SK-N-MC (cell line): ENCODE measurements around the gene TNPO1.

Experiments
- DNase-seq: peaks from one replicate; pipeline ENCODE4 v3.0.0-alpha.2; 2011; ENCODE audit warnings: low read depth, low spot score
- H3K27ac ChIP-seq: fragments of 200-600 bp; sonication (generic); 2 replicates; pipeline ENCODE4 v1.5.1; 2016; ENCODE audit warnings: mixed run types
- H3K36me3 ChIP-seq: fragments of 200-600 bp; sonication (generic); 2 replicates; pipeline ENCODE4 v1.6.1; 2017; ENCODE audit warnings: antibody characterized with exemption, low read length, mixed read lengths; ENCODE audit not compliant: insufficient read depth
- H3K4me3 ChIP-seq: fragments of 200-600 bp; sonication (generic); 2 replicates; pipeline ENCODE4 v1.5.1; 2016
- H3K9ac ChIP-seq: fragments of 200-600 bp; sonication (generic); 2 replicates; pipeline ENCODE4 v1.8.0; 2017; ENCODE audit warnings: mixed run types, mixed read lengths; ENCODE audit not compliant: insufficient read length
- H3K9me3 ChIP-seq: fragments of 200-600 bp; sonication (generic); 2 replicates; pipeline ENCODE4 v1.6.1; 2017; ENCODE audit warnings: low read depth, mild to moderate bottlenecking, antibody characterized with exemption, low read length, moderate library complexity, mixed read lengths
- EZH2 ChIP-seq: fragments of 200-600 bp; sonication (generic); IDR thresholded peaks from one replicate; pipeline ENCODE4 v1.6.1; 2017; ENCODE audit warnings: antibody characterized with exemption
- FOXP2 ChIP-seq: optimal IDR thresholded peaks from 2 replicates; pipeline ENCODE3; 2011; ENCODE audit warnings: mild to moderate bottlenecking, moderate library complexity; ENCODE audit not compliant: insufficient read depth; ENCODE audit errors: extremely low read length, control extremely low read depth
- POLR2AphosphoS5 ChIP-seq: IDR thresholded peaks from 2 replicates; pipeline ENCODE4 v1.6.1; 2012; ENCODE audit warnings: mild to moderate bottlenecking, low read depth, low read length, borderline replicate concordance

The TNPO1 gene

DNA sequence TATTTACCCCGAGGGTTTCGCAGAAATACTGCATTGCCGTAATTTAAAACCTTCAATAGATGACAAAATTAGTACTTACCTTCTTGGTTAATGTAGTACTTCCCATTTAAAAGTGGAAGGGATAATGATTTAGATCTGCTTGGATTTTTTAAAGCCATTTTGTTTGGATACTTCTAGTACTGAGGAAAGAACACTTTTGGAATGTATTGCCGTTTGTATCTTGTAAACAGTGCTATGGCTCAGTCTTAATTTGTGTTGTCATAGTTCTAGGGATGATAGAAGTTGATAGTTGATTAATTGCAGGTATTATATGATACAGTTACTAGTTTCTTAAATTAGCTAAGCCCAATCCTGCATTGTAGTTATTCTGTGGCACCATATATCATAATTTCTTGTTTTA is 33.1 kb downstream of the TNPO1 start:
- TF ChIP-seq FOXP2 (no peak), POLR2AphosphoS5 (no peak), EZH2 (no peak)
- peaks cover 52% of the 10 kb centered on the region for H3K36me3 ChIP-seq
- no peaks in the 10 kb centered on the region for H3K9me3 ChIP-seq
- peak overlapping the region; percentile 96 for H3K4me3 ChIP-seq
- peak overlapping the region; percentile 65 for H3K9ac ChIP-seq
- no peak for DNase-seq
- no peak overlapping the region for H3K27ac ChIP-seq

DNA sequence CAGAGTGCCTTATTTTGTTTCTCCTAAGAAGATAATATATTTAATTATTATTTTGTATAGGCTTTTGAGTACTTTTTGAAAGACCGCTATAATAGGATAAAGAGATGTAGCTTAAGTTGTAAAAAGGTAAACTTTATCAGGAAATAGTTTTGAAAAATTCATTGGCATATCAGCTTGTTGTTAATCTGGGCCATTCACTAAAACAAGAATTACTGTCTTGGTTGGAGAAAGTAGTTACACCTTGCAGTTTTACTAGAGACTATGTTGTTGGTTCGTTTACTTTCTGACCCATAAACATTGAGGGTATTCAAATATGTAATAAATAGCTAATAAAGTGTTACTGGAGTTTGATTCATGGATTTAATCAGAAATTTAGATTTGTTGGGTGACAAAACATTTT is 33.7 kb downstream of the TNPO1 start:
- Histone ChIP-seq H3K9ac (peak overlapping the region; percentile 65), H3K4me3 (peak overlapping the region; percentile 96), H3K9me3 (no peaks in the 10 kb centered on the region), H3K36me3 (peaks cover 58% of the 10 kb centered on the region), H3K27ac (no peak overlapping the region)
- DNase-seq = no peak
- TF ChIP-seq POLR2AphosphoS5 (no peak), FOXP2 (no peak), EZH2 (no peak)

DNA sequence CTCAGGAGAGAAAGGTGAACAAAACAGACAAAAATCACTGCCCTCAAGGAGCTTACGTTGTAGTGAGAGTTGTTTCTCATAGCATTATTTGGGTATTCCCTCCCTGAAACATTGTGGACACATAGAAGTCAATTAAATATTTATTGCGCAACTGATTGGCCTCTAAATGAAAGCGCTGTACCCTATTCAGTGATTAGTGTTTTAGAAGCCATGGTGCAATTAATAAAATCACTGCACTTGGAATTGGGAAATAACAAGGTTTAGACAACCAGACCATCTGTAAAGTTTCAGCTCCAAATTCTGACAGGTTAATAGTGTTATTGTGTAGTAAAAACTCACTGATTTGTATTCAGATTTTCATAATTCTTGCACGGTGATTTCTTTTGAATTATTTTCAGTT is 35.9 kb downstream of the TNPO1 start:
- H3K9ac ChIP-seq = no peak overlapping the region
- H3K4me3 ChIP-seq = no peak overlapping the region
- peaks cover 80% of the 10 kb centered on the region for H3K36me3 ChIP-seq
- H3K27ac ChIP-seq = no peak overlapping the region
- TF ChIP-seq EZH2 (no peak), POLR2AphosphoS5 (no peak), FOXP2 (no peak)
- no peaks in the 10 kb centered on the region for H3K9me3 ChIP-seq
- DNase-seq = no peak

DNA sequence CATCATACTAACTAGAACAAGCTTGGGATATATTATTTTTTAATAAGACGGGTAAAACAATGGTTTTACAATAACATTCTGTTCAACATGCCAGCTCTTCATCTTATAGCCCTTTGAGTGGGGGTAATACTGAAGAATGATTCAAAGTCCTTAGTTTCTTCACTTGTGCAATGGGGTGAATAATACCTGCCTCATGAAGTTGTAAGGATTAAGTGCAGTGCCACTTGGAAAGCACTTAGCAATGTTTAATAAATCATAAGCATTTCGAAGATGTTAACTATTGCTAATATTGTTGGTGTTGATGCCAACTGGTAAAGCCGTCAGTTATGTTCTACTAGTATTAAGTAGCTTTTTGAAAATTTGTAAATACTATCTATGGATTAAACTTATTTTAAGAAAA is 38.0 kb downstream of the TNPO1 start:
- Histone ChIP-seq H3K4me3 (no peak overlapping the region), H3K36me3 (peaks cover 94% of the 10 kb centered on the region), H3K9ac (no peak overlapping the region), H3K27ac (no peak overlapping the region), H3K9me3 (no peaks in the 10 kb centered on the region)
- no peak for TF ChIP-seq POLR2AphosphoS5
- no peak for TF ChIP-seq FOXP2
- TF ChIP-seq EZH2 = no peak
- no peak for DNase-seq

GRCh38 chr5:72855821-72856220 is 39.4 kb downstream of the TNPO1 start:
- H3K9ac ChIP-seq = no peak overlapping the region
- H3K36me3 ChIP-seq = peaks cover 98% of the 10 kb centered on the region
- no peak overlapping the region for H3K27ac ChIP-seq
- no peak overlapping the region for H3K4me3 ChIP-seq
- DNase-seq = no peak
- TF ChIP-seq FOXP2 (no peak), POLR2AphosphoS5 (no peak), EZH2 (no peak)
- no peaks in the 10 kb centered on the region for H3K9me3 ChIP-seq

GRCh38 chr5:72857396-72857795 is 40.9 kb downstream of the TNPO1 start:
- DNase-seq = no peak
- Histone ChIP-seq H3K36me3 (peaks cover 98% of the 10 kb centered on the region), H3K9me3 (no peaks in the 10 kb centered on the region), H3K27ac (0 out of 2 replicates have a peak overlapping the region, but pooled peaks have one; percentile 14), H3K9ac (no peak overlapping the region), H3K4me3 (no peak overlapping the region)
- TF ChIP-seq POLR2AphosphoS5 = no peak
- TF ChIP-seq EZH2 = no peak
- TF ChIP-seq FOXP2 = no peak

- Histone ChIP-seq H3K4me3 (no peak overlapping the region), H3K27ac (no peak overlapping the region), H3K9ac (no peak overlapping the region), H3K36me3 (peaks cover 96% of the 10 kb centered on the region), H3K9me3 (no peaks in the 10 kb centered on the region)
- TF ChIP-seq EZH2 (no peak), POLR2AphosphoS5 (no peak), FOXP2 (no peak)
- DNase-seq = no peak
These were observed 42.7 kb downstream of the TNPO1 start for GRCh38 chr5:72859127-72859526.

DNA sequence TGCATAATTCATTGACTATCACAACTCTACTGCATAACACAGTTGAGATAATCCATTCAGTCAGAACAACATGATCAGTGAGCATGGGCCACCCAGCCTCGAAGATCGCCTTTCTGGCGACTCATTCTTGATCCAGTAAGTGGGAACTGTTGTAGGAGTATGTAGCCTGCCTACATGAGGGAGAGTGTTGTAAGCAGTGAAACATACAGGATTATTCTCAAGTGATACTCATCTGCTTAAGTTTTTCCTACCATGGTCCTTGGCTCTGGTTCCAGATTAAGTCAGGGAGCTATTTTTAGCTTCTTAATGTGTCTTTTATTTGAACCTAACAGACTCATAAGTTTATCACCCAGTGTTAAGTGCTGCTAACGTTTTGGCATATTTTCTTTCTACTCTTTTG is 44.0 kb downstream of the TNPO1 start:
- H3K36me3 ChIP-seq = peaks cover 96% of the 10 kb centered on the region
- DNase-seq = no peak

GRCh38 chr5:72871366-72872024 is 55.0 kb downstream of the TNPO1 start:
- no peak overlapping the region for H3K27ac ChIP-seq
- H3K4me3 ChIP-seq = no peak overlapping the region
- no peak overlapping the region for H3K9ac ChIP-seq
- peaks cover 96% of the 10 kb centered on the region for H3K36me3 ChIP-seq
- no peak for TF ChIP-seq EZH2
- TF ChIP-seq POLR2AphosphoS5 = no peak
- no peak for TF ChIP-seq FOXP2
- no peaks in the 10 kb centered on the region for H3K9me3 ChIP-seq
- no peak for DNase-seq

More for the DNA sequence above, 44.0 kb downstream of the TNPO1 start:
- TF ChIP-seq FOXP2 (no peak), POLR2AphosphoS5 (no peak), EZH2 (no peak)
- no peaks in the 10 kb centered on the region for H3K9me3 ChIP-seq
- no peak overlapping the region for H3K4me3 ChIP-seq
- no peak overlapping the region for H3K27ac ChIP-seq
- H3K9ac ChIP-seq = no peak overlapping the region
